Left ventricle myocardium inferior (tissue), 1 donor: ENCODE measurements around the gene CRY2. TPM values are rescaled to one million over a fixed set of nuclear protein-coding genes. Genes with fewer than 3 reads are reported as not detected.

Experiments
- DNase-seq: peaks from one replicate; pipeline ENCODE4 v3.0.0-alpha.2; 2020
- H3K27ac ChIP-seq: fragments of 200-600 bp; replicated peaks from 2 replicates; pipeline ENCODE4 v1.8.0; 2021
- H3K27me3 ChIP-seq: fragments of 200-600 bp; 2 replicates; pipeline ENCODE4 v1.8.0; 2021; ENCODE audit warnings: low read depth
- H3K36me3 ChIP-seq: fragments of 200-600 bp; 2 replicates; pipeline ENCODE4 v1.8.0; 2021
- H3K4me1 ChIP-seq: fragments of 200-600 bp; 2 replicates; pipeline ENCODE4 v1.8.0; 2021
- H3K4me3 ChIP-seq: fragments of 200-600 bp; 2 replicates; pipeline ENCODE4 v1.8.0; 2021; ENCODE audit warnings: mild to moderate bottlenecking, moderate library complexity
- H3K9me3 ChIP-seq: fragments of 200-600 bp; replicated peaks from 2 replicates; pipeline ENCODE4 v1.8.0; 2021
- CTCF ChIP-seq: fragments of 200-600 bp; IDR thresholded peaks from 2 replicates; pipeline ENCODE4 v1.8.0; 2021; ENCODE audit warnings: antibody characterized with exemption, mild to moderate bottlenecking, borderline replicate concordance
- intact Hi-C: fragments of 100-400 bp; cut with micrococcal nuclease; formaldehyde crosslinking; loops from one replicate; pipeline ENCODE4 v1.11.0; 2022
- total RNA-seq: library from RNA; stranded (reverse); fragmentation: NEBNext Ultra II Directional; extraction: Animal tissue kit (Norgen Biotek cat#: 25700); gene quantifications from one replicate; pipeline ENCODE4 v1.2.1, GENCODE V29; 2021
- donor health status: DM: no; HTN: yes; CAD: no; lungs with severe emphysema.

CRY2 gene
- total RNA-seq, 1 donor from 2014 or later = 62.2 TPM

- Histone ChIP-seq H3K27ac (no peak overlapping the region), H3K27me3 (no peaks in the 10 kb centered on the region), H3K4me1 (peaks cover 26% of the 10 kb centered on the region), H3K36me3 (peaks cover 29% of the 10 kb centered on the region), H3K4me3 (peak overlapping the region; percentile 66), H3K9me3 (no peaks in the 10 kb centered on the region)
- no peak for TF ChIP-seq CTCF
- intact Hi-C loops = no loop called here
- DNase-seq = no peak
These were observed 37.4 kb downstream of the CRY2 start for GRCh38 chr11:45884596-45885185.

GRCh38 chr11:45885274-45885920 is 38.1 kb downstream of the CRY2 start, which contains the start of gene MAPK8IP1:
Gene MAPK8IP1, plus strand, starts transcription at chr11:45885651. Its CDS starts 170 bp downstream, at chr11:45885821.
- H3K4me1 ChIP-seq = peaks cover 20% of the 10 kb centered on the region
- TF ChIP-seq CTCF = no peak
- DNase-seq = peak; percentile 48
- no peaks in the 10 kb centered on the region for H3K9me3 ChIP-seq
- H3K36me3 ChIP-seq = peaks cover 24% of the 10 kb centered on the region
- H3K27ac ChIP-seq = no peak within 1 kb of the TSS
- H3K4me3 ChIP-seq = peak within 1 kb of the TSS; percentile 66
- intact Hi-C loops = no loop called here
- H3K27me3 ChIP-seq = no peaks in the 10 kb centered on the region

- Histone ChIP-seq H3K27me3 (no peaks in the 10 kb centered on the region), H3K4me1 (peaks cover 13% of the 10 kb centered on the region), H3K27ac (no peak overlapping the region), H3K36me3 (peaks cover 17% of the 10 kb centered on the region), H3K9me3 (no peaks in the 10 kb centered on the region), H3K4me3 (peak overlapping the region; percentile 66)
- DNase-seq = no peak
- intact Hi-C loops = no loop called here
- no peak for TF ChIP-seq CTCF
These were observed 38.8 kb downstream of the CRY2 start for GRCh38 chr11:45885921-45886721.

- intact Hi-C loops = no loop called here
- peaks cover 6% of the 10 kb centered on the region for H3K4me1 ChIP-seq
- no peaks in the 10 kb centered on the region for H3K9me3 ChIP-seq
- TF ChIP-seq CTCF = no peak
- H3K36me3 ChIP-seq = peaks cover 8% of the 10 kb centered on the region
- H3K4me3 ChIP-seq = no peak overlapping the region
- H3K27ac ChIP-seq = no peak overlapping the region
- DNase-seq = no peak
- H3K27me3 ChIP-seq = no peaks in the 10 kb centered on the region
These were observed 39.7 kb downstream of the CRY2 start for GRCh38 chr11:45886816-45887520.

- Histone ChIP-seq H3K27ac (no peak overlapping the region), H3K4me1 (peaks cover 10% of the 10 kb centered on the region), H3K9me3 (no peaks in the 10 kb centered on the region), H3K36me3 (peaks cover 2% of the 10 kb centered on the region), H3K27me3 (no peaks in the 10 kb centered on the region), H3K4me3 (no peak overlapping the region)
- TF ChIP-seq CTCF = no peak
- intact Hi-C loops = no loop called here
- no peak for DNase-seq
These were observed 40.3 kb downstream of the CRY2 start for GRCh38 chr11:45887587-45887986.
